Spleen (tissue), 7 donors: Measurements from ENCODE around the gene FCAMR.

Experiments used
- CTCF ChIP-seq, 11 experiments: fragments of 200-600 bp in 7 of 11; fragments of 450-650 bp in 4 of 11; sonication (generic) in 4 of 11; IDR thresholded peaks in 8 of 11; conservative IDR thresholded peaks in 3 of 11; 1 replicate in 7 of 11; 2 replicates in 4 of 11; pipeline versions ENCODE4 v1.4.0 to v1.8.0; 2016 to 2021; ENCODE audit warnings: antibody characterized with exemption in 11 of 11, inconsistent platforms in 4 of 11, mild to moderate bottlenecking in 1 of 11
- POLR2A ChIP-seq, 3 donors: fragments of 450-650 bp; IDR thresholded peaks; one replicate each; pipeline ENCODE4 v1.5.1; 2017; ENCODE audit warnings: antibody characterized with exemption in 3 of 3, mild to moderate bottlenecking in 1 of 3
- POLR2AphosphoS5 ChIP-seq, 3 donors: sonication (generic); formaldehyde crosslinking; IDR thresholded peaks; one replicate each; pipeline ENCODE4 v1.5.1; 2017; ENCODE audit warnings: antibody characterized with exemption in 3 of 3
- donor health status: DM: no; HTN: no; CAD: no; lungs with moderate emphysema.
- donor health status: DM: no; HTN: no; CAD: no.
- donor health status: DM: no; HTN: no; CAD: no.

GRCh38 chr1:206952171-206952570, 18.1 kb downstream of the FCAMR start:
- TF ChIP-seq POLR2AphosphoS5 (IDR thresholded peaks at IDR 0.05) (no peak), CTCF (IDR thresholded peaks at IDR 0.05 in 8 of 11, conservative IDR thresholded peaks at IDR 0.05 in 3 of 11) (no peak), POLR2A (IDR thresholded peaks at IDR 0.05) (no peak)
